HG02885 (cell line): ENCODE data around the gene TMEM51.
"Not testable (repeated sequence)": the region's sequence is repeated elsewhere in the genome, so short reads cannot be mapped to it uniquely, and the experiment has no call there.

Source experiments
- ATAC-seq: cut with Tn5 transposase; IDR thresholded peaks from one replicate; pipeline ENCODE4 v1.9.1; 2021; ENCODE audit warnings: mild to moderate bottlenecking; ENCODE audit not compliant: unreplicated experiment, poor library complexity

Gene TMEM51

DNA sequence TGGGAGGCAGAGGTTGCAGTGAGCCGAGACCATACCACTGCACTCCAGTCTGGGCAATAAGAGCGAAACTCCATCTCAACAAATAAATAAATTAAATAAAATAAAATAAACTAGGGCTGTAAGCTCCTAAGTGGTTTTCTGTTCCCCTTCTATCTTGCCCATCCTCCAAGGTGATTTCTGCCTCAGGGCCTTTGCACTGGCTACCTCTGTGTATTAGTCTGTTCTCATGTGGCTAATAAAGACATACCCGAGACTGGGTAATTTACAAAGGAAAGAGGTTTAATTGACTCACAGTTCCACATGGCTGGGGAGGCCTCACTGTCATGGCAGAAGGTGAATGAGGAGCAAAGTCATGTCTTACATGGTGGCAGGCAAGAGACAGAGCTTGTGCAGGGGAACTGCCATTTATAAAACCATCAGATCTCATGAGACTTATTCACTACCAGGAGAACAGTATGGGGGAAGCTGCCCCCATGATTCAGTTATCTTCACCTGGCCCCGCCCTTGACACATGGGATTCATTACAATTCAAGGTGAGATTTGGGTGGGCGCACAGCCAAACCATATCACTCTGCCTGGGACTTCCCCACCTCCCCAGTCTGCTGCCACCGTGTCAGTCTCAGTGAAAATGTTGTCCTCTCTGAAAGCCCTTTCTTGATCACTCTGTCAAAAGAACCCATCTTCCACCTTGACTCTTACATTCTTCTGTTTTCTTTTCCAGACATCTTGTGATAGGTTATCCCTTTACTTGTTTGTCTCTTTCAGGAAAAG is 22.0 kb downstream of the TMEM51 start:
- ATAC-seq, result not testable (repeated sequence)

DNA sequence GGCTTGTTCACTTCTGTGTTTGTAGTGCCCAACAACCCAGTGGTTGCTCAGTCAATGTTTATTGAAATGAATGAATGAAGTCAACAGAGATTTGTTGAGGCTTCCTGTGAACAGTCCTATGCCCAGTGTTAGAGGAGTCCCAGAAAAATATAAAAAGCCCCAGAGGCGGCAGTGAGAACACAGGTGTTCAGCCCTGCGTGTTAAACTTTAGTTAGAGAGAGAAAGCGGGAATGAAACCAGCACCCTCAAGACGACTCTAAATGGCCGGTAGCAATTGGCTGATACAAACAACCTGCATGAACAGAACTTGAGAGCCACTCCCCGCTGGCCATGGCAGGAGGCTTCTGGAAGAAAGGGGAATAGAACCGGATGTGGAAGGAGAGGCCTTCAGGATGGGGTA is 22.6 kb downstream of the TMEM51 start:
- ATAC-seq, result no peak

DNA sequence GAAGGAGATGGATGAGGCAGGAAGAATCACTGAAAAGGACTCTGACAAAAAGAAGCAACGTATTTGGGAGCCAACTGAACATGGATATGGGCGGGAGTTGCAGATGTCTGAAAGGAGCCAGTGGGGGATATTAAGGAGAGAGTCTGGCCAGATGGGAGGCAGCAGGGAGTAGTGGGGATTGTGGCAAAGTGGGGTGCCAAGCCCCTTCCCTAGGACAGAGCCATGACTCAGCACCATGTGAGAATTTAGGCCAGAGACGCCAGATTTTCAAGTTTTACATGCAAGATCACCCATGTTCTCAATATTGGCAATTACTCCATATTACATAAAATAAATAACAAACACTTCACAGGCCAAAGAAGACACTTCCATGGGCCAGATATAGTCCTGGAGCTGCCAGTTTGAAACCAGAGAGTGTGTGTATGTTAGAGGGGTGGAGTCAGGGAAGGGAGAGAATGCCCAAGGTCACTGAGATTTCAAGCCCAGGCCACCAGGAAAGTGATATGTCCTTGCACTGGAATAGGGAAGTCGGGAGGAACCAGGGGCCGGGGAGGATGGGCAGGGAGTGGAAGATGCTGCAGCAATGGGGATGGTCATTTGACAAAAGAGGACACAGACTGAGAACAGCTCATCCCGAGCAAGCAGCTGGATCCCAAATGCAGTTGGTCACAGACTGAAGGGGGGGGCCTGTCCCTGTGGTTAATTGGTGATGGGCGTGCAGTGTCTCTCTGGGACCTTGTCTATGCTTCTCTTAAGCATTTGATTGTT is 23.5 kb downstream of the TMEM51 start:
- no peak for ATAC-seq

DNA sequence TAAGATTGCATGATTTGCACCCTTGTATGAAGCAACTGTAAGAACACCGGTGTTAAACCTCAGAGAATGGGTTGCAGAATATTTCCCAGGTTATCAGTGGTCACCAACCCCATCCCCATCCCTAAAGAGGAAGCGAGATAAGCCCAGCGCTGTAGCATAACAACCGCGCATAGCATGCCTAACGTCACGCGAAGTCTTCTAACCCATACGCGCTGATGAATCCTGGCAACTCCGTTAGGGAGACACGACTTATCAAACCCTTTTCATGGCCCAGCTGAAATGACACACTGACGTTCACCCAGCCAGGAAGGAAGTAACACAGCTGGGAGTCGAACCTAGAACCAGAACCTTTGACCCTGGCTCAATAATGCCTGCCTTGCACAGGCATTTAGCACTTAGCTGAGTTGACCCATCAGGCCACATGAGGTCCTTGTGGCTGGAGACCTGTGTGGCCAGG is 24.2 kb downstream of the TMEM51 start:
- no peak for ATAC-seq

DNA sequence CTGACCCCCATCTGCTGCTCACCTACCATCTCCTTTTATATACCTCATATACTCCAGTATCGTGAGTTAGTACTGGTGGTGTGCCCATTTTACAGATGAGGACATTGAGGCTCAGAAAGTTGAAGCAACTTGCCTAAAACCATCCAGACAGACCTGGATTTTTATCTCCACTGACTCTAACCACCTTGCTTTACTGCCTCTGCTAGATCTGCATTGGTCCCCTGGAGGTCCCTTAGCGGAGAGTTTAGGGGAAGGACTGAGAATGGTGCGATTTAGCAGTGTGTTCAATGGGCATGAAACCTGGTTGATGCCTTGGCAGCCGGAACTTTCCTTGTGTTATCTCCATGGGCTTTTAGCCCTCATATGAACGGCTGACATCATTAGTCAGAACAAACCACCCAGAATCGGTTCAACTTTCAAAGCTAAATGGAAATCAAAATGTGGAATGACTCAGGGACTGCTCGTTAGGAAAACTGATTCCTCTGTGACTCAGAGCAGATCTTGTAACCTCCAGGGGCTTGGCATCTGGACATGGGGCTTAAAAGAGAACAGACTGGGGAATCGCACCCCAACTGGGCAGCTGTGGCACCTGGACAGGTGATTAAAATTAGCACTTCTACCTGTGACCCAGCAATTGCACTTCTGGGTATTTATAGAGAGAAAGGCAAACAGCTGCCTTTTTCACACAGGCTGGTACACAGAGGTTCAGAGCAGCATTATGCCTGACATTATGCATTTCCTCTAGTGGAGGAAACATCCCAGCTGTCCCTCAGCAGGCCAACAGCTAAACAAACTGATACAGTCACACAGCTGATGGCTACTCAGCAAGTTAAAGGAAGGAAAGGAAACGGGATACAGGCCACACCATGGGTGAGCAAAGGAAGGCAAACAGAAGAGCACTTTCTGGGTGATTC is 25.3 kb downstream of the TMEM51 start:
- ATAC-seq, result no peak

GRCh38 chr1:15179485-15179883 is 25.9 kb downstream of the TMEM51 start:
- ATAC-seq, result no peak

DNA sequence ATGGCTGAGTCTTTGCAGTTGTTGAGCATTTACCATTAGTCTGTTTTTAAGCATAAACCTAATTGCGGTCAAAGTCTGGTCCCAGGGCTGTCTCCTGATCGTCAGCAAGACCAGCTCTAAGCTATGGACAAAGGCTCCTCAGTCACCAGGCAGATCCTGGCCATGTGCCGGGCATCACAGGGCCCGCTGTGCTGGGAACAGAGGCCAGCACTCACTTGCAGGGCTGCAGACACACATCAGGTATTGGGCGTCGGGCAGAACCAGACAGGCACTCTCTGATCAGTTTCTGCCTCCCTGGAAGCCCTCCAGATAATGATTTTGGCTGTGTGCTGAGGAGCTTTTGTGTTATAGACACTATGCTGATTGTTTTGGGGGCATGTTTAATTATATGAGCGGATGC is 26.6 kb downstream of the TMEM51 start:
- ATAC-seq, result no peak

- no peak for ATAC-seq
Measured at GRCh38 chr1:15180945-15181523, 27.5 kb downstream of the TMEM51 start.

DNA sequence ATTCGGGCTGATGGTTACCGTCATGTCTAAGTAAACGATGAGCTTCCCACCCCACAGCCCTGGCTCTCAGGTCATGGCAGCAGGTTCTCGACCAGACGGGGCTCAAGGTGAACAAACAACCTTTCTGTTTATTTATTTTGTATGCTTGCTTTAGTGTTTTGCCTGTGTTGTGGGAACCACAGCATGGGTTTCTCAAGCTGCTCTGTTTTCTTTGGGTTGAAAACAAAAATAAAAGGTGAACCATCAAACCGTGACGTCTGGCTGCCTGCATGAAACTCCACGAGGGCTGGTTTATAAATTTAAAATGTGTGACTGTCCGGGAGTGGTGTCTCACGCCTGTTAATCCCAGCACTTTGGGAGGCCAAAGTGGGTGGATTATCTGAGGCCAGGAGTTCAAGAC is 28.0 kb downstream of the TMEM51 start:
- no peak for ATAC-seq

DNA sequence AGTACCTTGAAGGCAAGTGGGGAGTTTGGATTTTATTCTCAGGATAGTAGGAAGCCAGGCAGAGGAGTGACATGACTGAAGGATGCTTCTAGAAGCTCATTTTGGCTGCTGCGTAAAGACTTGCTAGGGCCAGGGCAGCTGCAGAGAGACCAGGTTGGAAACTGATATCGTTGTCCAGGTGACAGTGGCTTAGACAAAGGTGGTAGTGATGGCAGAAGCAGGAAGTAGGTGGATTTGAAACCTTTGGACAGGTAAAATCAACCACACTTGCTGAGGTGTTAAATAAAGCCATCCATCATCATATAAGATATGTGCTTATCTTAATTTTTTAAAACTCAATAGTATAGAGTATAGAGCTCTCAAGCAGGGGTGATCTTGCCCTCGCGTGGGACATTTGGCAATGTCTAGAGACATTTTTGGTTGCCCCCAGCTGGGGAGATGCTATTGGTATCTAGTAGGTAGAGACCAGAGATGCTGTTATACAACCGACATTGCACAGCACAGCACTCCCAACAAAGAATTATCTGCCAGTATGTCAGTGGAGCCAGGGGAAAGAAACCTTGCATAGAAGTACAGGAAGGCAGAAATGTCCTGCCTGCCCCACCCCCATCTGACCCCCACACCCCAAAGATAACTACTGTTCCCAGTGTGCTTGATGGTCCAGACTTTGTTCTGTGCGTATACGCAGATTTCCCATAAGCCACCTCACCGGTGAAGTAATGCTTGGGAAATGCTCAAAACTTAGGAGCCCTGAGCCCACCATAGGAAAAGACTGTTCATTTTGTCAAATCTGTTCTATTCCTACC is 31.1 kb downstream of the TMEM51 start:
- ATAC-seq, result no peak

GRCh38 chr1:15185617-15186016 is 32.1 kb downstream of the TMEM51 start:
- no peak for ATAC-seq

GRCh38 chr1:15186073-15186845 is 32.7 kb downstream of the TMEM51 start:
- ATAC-seq, result no peak

- no peak for ATAC-seq
Measured at GRCh38 chr1:15186846-15187151, 33.3 kb downstream of the TMEM51 start.

DNA sequence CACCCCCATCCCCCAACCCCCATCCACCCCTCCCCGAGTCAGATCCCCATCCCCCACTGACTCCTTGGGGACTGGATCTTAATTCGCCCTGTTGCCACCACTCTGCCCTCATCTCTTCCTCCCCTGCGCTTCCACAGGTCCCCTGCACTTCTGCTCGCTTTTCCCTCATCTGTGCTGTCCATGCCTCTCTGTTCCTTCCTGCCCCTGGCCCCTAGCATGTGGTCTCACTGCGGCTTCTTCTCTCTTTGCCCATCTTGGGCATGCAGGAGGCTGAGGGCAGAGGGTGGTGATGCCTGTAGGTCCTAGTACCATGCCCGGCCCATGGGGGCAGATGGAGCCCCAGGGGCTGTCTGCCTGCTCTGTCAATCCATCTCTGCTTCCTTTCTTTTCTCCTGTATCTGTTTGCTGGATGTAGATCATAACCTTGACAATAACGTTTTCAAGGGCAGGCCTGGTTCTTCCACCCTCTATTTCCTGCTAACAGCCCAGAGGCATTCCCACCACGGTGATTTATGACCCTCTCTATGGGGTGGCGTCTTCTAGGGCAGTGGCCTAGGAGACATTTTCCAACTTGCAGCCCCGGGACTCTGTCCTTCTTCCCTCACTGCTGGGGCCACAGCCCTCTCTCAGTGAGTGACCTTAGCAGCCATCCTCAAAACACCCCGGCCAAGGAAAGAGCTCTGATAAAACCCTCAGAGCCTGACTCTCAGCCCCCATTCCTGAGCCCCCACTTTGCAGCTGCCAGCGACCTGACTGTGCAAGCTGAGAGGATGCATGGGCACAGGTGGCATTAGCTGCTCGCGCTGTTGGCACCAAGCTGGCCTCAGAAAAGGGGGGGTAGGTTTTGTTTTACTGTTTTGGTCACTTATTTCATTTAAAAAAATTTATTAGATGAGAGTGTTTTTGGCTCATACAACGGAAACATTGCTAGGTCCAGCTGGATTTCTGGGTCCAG is 33.9 kb downstream of the TMEM51 start:
- ATAC-seq, result no peak

GRCh38 chr1:15188130-15188524 is 34.6 kb downstream of the TMEM51 start:
- ATAC-seq, result no peak

DNA sequence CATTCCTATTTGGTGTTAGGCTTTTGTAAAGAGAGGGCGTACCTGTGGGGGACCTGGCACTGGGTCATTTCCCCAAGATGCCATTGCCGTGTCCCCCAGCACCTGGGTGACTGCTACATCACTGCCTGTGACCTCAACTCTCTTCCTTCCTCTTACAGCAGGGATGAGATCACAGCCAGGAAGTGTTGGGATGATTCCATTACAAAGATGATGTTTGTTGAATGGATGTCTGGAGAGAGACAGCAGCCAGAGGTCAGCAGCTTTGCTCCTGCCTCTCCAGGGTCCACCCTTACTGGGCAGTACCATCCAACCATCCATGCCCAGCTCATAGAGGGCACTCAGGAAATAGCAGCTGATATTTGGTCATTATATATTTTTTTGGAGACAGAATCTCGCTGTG is 35.1 kb downstream of the TMEM51 start:
- no peak for ATAC-seq

DNA sequence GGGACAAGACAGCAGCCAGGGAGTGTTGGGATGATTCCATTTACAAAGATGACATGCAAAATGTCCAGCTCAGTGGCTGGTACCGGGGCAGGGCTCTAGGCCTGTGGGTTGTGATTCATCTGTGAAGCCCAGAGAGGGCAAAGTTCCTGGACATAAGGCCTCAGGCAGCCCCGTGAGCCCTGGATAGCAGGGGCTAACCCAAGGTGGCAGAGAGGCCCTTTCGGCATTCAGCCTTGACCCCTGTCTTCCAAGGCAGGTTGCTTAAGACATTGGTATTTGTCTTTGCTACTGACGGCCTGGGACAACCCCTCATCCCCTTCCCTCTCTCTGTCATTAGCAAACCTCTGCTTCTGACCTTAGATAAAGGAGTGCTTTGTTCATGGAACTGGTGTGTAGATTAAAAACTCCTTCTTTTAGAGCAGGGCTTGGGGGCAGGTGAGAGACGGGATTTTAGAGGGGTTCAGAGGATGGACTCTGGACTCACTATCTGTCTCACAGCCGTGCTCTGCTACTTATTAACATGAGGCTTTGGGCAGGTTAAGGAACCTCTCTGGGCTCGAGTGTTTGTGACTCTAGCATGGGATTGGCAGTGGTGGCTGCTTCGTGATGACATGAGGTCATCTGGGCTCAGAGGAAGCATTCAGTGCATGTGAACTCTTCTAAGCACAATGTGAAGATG is 36.3 kb downstream of the TMEM51 start:
- no peak for ATAC-seq
